Stimulated activated naive B cell treated with anti-CD40 and anti-IgM and Interleukin-4, amounts not matched to agents 10 μg/mL and 1 μg/mL and 100 μg/mL, for 72 hours (primary cell): ENCODE measurements around the gene PM20D1.

Experiments used
- ATAC-seq, 2 donors: fragments of 150-1000 bp; cut with Tn5 transposase; replicated peaks; 2 replicates each; pipeline ENCODE4 v1.10.0; 2021; ENCODE audit warnings: moderate library complexity in 1 of 2
- DNase-seq: peaks from one replicate; pipeline ENCODE4 v3.0.0; 2021
- H3K27ac Mint-ChIP-seq: one replicate; pipeline ENCODE4 v1.8.0; 2022; ENCODE audit warnings: mild to moderate bottlenecking, mixed read lengths
- H3K27me3 Mint-ChIP-seq, 2 donors: one replicate each; pipeline ENCODE4 v1.8.0; 2022; ENCODE audit warnings: mixed read lengths in 2 of 2
- H3K36me3 Mint-ChIP-seq, 2 donors: one replicate each; pipeline ENCODE4 v1.8.0; 2022; ENCODE audit warnings: mixed read lengths in 2 of 2, mild to moderate bottlenecking in 1 of 2
- H3K4me1 Mint-ChIP-seq, 2 donors: one replicate each; pipeline ENCODE4 v1.8.0; 2022; ENCODE audit warnings: mixed read lengths in 2 of 2, mild to moderate bottlenecking in 1 of 2
- H3K4me3 Mint-ChIP-seq, 2 donors: one replicate each; pipeline ENCODE4 v1.8.0; 2022; ENCODE audit warnings: mild to moderate bottlenecking in 2 of 2, mixed read lengths in 2 of 2, moderate library complexity in 1 of 2
- H3K9me3 Mint-ChIP-seq, 2 donors: one replicate each; pipeline ENCODE4 v1.8.0; 2022; ENCODE audit warnings: mixed read lengths in 2 of 2, mild to moderate bottlenecking in 1 of 2

Gene PM20D1

GRCh38 chr1:205786601-205787000 is 63.3 kb downstream of the PM20D1 start:
- peaks cover 2% of the 10 kb centered on the region in 2 donors for H3K4me1 Mint-ChIP-seq
- H3K27me3 Mint-ChIP-seq: no peaks in the 10 kb centered on the region
- ATAC-seq (no peak), DNase-seq (no peak)
- no peak overlapping the region for H3K27ac Mint-ChIP-seq
- no peaks in the 10 kb centered on the region for H3K9me3 Mint-ChIP-seq
- H3K36me3 Mint-ChIP-seq: peaks cover 18 to 22% of the 10 kb centered on the region in 2 donors
- no peak overlapping the region for H3K4me3 Mint-ChIP-seq

DNA sequence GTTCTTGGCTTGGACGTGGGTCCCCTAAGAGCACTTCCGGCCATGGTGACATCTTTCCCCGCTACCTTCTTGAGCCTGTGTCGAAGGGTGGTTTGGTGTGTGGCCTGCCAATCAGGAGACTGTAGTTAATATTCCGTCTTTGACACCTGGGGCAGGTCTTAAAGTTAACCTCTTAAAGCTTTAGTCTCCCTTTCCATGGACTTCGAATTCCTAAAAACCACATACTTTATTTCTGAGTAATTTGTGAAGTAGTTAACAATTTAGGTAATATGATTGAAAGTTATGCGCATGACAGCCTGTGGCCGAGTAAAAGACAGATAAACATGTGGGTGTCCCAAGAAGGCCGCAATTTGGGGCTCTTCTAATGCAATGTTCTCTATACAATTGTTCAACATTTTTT is 64.5 kb downstream of the PM20D1 start:
- no peaks in the 10 kb centered on the region for H3K9me3 Mint-ChIP-seq
- H3K27me3 Mint-ChIP-seq: no peaks in the 10 kb centered on the region
- DNase-seq (no peak), ATAC-seq (no peak)
- peaks cover 0 to 2% of the 10 kb centered on the region in 2 donors for H3K4me1 Mint-ChIP-seq
- H3K27ac Mint-ChIP-seq: no peak overlapping the region
- peaks cover 12 to 13% of the 10 kb centered on the region in 2 donors for H3K36me3 Mint-ChIP-seq
- no peak overlapping the region for H3K4me3 Mint-ChIP-seq

GRCh38 chr1:205783904-205784303 is 66.0 kb downstream of the PM20D1 start:
- Mint-ChIP-seq H3K27ac (peak overlapping the region; percentile 42), H3K27me3 (no peaks in the 10 kb centered on the region), H3K36me3 (no peaks in the 10 kb centered on the region), H3K4me1 (peaks cover 2 to 3% of the 10 kb centered on the region in 2 donors), H3K4me3 (no peak overlapping the region), H3K9me3 (no peaks in the 10 kb centered on the region)
- DNase-seq (no peak), ATAC-seq (no peak)

GRCh38 chr1:205783433-205783795 is 66.5 kb downstream of the PM20D1 start:
- H3K27ac Mint-ChIP-seq: no peak overlapping the region

GRCh38 chr1:205782627-205783432 is 67.1 kb downstream of the PM20D1 start:
- no peaks in the 10 kb centered on the region for H3K36me3 Mint-ChIP-seq
- H3K27me3 Mint-ChIP-seq: no peaks in the 10 kb centered on the region
- H3K4me3 Mint-ChIP-seq: no peak overlapping the region
- H3K27ac Mint-ChIP-seq: no peak overlapping the region
- DNase-seq (no peak), ATAC-seq (no peak)
- H3K9me3 Mint-ChIP-seq: no peaks in the 10 kb centered on the region
- peaks cover 11 to 13% of the 10 kb centered on the region in 2 donors for H3K4me1 Mint-ChIP-seq

More at GRCh38 chr1:205783433-205783795, 66.5 kb downstream of the PM20D1 start:
- DNase-seq: no peak
- H3K4me1 Mint-ChIP-seq: peaks cover 7% of the 10 kb centered on the region in 2 donors
- no peak overlapping the region for H3K4me3 Mint-ChIP-seq
- no peaks in the 10 kb centered on the region for H3K9me3 Mint-ChIP-seq
- no peaks in the 10 kb centered on the region for H3K27me3 Mint-ChIP-seq
- no peaks in the 10 kb centered on the region for H3K36me3 Mint-ChIP-seq
- no peak for ATAC-seq

- H3K27ac Mint-ChIP-seq: peak overlapping the region; percentile 57
- peaks cover under 1 to 1% of the 10 kb centered on the region in 2 donors for H3K36me3 Mint-ChIP-seq
- DNase-seq: no peak
- H3K4me1 Mint-ChIP-seq: peaks cover 13 to 29% of the 10 kb centered on the region in 2 donors
- ATAC-seq: no peak
- H3K27me3 Mint-ChIP-seq: no peaks in the 10 kb centered on the region
- H3K9me3 Mint-ChIP-seq: no peaks in the 10 kb centered on the region
- H3K4me3 Mint-ChIP-seq: no peak overlapping the region
Observed at GRCh38 chr1:205780335-205780734, 69.6 kb downstream of the PM20D1 start.
